ENCODE results near the gene DNASE2.

Gene DNASE2

GRCh38 chr19:12833738-12834565 is 47.3 kb downstream of the DNASE2 start:
- no peak for DNase-seq (ENCODE audit: low spot score)

- DNase-seq (ENCODE audit: low spot score), result no peak
Measured at GRCh38 chr19:12833418-12833737, 47.9 kb downstream of the DNASE2 start.

- no peak for DNase-seq (ENCODE audit: low spot score)
Measured at GRCh38 chr19:12828494-12828893, 52.8 kb downstream of the DNASE2 start.

- DNase-seq (ENCODE audit: low spot score), result no peak
Measured at GRCh38 chr19:12825254-12826131, 55.8 kb downstream of the DNASE2 start.
